ENCODE data around the gene ING5. TPM values are rescaled to one million over a fixed set of nuclear protein-coding genes. Genes with fewer than 3 reads are reported as not detected.
"Not testable (repeated sequence)": the region's sequence is repeated elsewhere in the genome, so short reads cannot be mapped to it uniquely, and the experiment has no call there.

ING5 gene
- polyA plus RNA-seq, 1 donor, result 21.8 TPM

- no peak for DNase-seq
Observed at GRCh38 chr2:241708879-241709278, 7.0 kb downstream of the ING5 start.

- no peak for DNase-seq
Observed at GRCh38 chr2:241719093-241719492, 17.3 kb downstream of the ING5 start.

- no peak for DNase-seq
Observed at GRCh38 chr2:241720099-241720498, 18.3 kb downstream of the ING5 start.

- DNase-seq, result no peak
Observed at GRCh38 chr2:241720560-241720959, 18.7 kb downstream of the ING5 start.

GRCh38 chr2:241721852-241722251 is 20.0 kb downstream of the ING5 start:
- DNase-seq, result no peak

DNA sequence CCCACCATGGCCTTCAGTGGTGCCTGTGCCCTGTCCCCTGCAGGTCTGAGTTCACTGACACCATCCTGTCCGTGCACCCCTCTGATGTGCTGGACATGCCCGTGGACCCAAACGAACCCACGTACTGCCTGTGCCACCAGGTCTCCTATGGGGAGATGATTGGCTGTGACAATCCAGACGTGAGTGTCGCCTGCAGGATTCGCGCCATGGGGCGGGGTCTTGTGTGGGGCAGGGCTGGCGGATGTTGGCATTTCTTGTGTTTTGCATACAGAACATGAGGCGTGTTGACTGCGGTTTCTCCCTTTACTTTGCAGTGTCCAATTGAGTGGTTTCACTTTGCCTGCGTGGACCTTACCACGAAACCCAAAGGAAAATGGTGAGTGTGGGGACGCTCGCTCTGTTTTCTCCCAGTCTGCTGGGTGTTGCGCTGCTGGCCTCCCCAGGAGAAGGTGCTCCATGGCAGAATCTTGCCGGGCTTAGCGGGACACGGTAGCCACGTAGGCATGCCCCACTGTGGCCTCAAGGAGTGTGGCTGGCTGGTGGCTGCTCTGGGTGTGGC is 21.1 kb downstream of the ING5 start:
- DNase-seq, result no peak

DNA sequence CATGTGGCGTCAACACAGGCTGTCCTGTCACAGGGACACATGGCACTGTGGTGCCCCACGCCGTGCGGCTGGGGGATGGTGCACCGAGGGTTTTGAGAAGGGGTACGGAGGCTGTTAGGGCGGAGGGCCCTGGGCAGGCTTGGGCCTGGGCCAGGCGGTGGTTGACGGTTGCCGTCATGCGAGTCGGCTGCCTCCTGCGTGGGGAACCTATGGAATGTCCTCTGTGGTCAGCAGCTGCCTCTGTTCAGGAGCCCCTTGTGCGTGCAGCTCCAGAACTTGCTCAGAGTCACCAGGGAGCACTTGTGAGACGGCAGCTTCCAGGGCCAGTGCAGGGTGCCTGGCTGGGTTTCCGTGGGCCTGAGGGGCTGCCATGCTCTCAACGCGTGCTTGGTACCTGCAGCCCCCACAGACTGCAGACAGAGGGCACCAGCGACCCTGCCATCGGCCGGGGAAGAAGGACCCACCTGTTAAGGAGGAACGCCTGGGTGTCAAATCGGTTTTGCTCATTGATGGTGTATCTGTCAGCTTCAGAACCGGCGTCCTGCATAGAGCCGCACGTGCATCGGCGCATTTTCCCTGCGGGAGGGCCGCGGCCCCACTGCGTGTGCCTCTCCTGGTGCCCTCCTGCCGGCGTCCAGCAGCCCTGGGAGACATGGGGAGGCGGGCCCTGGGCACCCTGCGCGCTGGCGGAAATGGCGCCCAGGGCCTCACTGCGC is 22.6 kb downstream of the ING5 start:
- no peak for DNase-seq

DNA sequence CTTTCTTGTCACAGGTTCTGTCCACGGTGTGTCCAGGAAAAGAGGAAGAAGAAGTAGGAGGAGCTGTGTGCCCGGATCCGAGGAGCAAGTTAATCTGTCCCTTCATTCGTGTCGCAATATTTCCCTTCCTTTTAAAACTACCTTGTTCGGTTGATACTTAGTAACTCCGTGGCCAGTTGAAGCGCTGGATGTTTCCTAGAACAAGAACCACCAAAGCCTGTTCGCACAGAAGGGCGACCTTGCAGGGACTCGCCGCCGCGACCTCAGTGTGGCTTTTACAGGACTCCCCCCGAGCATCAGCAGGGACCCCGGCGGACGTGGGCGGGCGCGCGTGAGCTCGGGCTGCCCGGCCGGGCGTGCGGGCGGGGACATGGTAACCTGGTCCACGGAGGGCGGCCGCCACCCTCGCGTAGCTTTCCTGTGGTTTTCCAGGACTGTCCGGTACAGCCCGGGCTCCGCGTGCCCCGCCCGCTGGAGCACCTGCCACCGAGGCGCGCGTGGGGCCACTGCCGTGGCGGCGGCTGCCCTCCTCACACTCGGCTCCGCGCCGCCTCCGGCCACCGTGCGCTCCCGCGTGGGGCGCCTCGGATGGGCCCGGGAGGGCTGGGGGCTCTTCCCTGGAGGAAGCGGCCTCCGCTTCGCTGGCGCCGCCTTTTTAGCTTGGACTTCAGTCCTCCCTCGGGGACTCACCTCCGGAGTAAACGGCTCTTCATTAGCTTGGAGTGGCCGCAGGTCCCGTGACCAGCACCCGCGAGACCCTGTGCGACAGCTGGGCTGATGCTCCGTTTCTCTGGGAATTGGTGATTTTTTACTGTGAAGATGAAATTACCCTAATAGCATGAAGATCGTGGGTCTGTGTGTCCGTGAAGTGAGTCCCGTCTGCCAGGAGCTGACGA is 23.4 kb downstream of the ING5 start:
- DNase-seq, result no peak

GRCh38 chr2:241726459-241726858 is 24.6 kb downstream of the ING5 start:
- DNase-seq, result no peak

- no peak for DNase-seq
Observed at GRCh38 chr2:241728000-241728399, 26.2 kb downstream of the ING5 start.

DNA sequence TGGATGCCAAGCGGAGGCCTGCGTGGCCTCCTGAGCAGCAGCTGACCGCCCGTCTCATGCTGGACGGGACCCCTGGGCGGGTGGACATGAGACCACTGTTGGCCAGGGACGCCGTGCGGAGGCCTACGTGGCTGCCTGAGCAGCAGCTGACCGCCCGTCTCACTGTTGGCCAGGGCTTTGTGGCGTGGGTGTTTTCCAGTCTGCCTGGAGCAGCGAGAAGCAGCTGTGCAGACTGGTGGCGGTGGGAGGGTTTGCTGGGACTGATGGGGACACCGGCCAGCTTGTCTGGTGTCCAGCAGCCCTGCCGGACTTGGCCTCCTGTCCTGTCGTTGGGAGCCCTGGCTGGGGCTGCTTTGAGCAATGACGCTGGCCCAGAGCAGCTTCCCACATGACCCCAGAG is 26.8 kb downstream of the ING5 start:
- DNase-seq, result peak; percentile 51

- no peak for DNase-seq
Observed at GRCh38 chr2:241729868-241730267, 28.0 kb downstream of the ING5 start.

- DNase-seq, result no peak
Observed at GRCh38 chr2:241730671-241731293, 28.9 kb downstream of the ING5 start.

DNA sequence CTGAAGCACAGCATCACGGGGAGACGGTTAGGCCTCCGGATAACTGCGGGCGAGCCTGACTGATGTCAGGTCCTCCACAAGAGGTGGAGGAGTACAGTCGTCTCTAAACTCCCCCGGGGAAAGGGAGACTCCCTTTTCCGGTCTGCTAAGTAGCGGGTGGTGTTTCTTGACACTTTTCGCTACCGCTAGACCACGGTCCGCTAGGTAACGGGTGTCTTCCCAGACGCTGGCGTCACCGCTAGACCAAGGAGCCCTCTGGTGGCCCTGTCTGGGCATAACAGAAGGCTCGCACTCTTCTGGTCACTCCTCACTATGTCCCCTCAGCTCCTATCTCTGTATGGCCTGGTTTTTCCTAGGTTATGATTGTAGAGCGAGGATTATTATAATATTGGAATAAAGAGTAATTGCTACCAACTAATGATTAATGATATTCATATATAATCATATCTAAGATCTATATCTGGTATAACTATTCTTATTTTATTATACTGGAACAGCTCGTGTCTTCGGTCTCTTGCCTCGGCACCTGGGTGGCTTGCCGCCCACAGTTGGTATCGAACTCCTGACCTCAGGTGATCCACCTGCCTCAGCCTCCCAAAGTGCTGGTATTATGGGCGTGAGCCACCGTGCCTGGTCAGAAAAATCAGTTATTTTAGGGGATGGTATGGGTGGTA is 30.8 kb downstream of the ING5 start:
- not testable (repeated sequence) for DNase-seq

GRCh38 chr2:241733391-241734207 is 31.8 kb downstream of the ING5 start:
- no peak for DNase-seq

DNA sequence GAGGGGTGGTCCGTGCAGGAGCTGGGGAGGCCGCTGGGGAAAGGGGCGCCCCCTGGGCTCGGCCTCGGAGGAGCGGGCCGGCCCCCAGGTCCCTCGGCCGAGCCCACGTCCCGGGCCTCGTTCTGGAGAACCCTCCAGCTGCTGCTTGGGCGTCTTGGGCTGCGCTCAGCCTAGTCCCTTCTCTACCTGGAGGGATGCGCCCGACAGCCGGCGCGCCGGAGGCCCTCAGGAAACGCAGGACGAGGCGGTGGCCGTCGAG is 32.3 kb downstream of the ING5 start:
- no peak for DNase-seq

- peak; percentile 90 for DNase-seq
Observed at GRCh38 chr2:241734467-241735208, 32.8 kb downstream of the ING5 start, which contains the start of gene D2HGDH. TSS of gene D2HGDH (plus strand) at chr2:241734630. CDS start at chr2:241735225, 595 bp downstream.

GRCh38 chr2:241736111-241736510 is 34.3 kb downstream of the ING5 start:
- DNase-seq, result no peak

DNA sequence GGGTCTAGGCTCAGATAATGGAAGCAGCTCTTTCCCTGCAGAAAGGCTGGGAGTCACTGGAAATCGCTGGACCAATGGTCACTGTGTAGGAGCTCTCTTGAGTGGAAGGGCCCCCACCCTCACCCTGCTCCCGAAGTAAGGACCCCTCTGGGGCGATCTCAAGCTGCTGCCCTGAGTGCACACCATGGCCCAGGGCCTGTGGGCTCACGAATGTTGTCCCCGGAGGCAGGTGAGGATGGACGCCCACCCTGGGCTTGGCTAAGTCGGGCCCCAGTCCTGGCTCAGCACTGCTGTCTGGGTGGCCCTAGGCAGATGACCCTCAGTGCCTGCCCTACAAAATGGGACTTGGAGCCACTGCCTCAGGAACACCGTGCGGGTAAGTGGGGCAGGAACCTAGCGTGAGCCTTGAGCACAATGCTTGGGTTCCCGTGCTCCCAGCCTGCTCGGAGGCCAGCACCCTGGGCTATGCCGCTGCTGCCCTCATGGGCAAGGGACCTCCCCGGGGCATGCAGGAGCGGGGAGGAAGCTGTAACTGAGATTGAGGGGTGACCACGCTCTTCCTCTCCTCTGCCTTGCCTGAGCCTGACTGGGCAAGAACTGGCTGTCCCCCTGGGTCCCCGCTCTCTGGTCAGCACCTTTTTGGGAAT is 36.3 kb downstream of the ING5 start:
- DNase-seq, result no peak

GRCh38 chr2:241739177-241739576 is 37.3 kb downstream of the ING5 start:
- DNase-seq, result no peak

Data from hindlimb muscle (tissue), 1 donor.